GM12892 (cell line): Measurements from ENCODE around the gene ABCA3.

Source experiments
- POLR2A ChIP-seq: IDR thresholded peaks from 2 replicates; pipeline ENCODE4 v1.6.1; 2011; ENCODE audit warnings: low read depth, low read length, control low read depth
- POLR2AphosphoS5 ChIP-seq: IDR thresholded peaks from 2 replicates; pipeline ENCODE4 v1.6.1; 2011; ENCODE audit warnings: low read depth, low read length, control low read depth
- TAF1 ChIP-seq: IDR thresholded peaks from 2 replicates; pipeline ENCODE4 v1.6.1; 2011; ENCODE audit warnings: low read depth, mild to moderate bottlenecking, control low read depth, low read length, borderline replicate concordance

GRCh38 chr16:2250652-2251295, 89.8 kb downstream of the ABCA3 start:
- TF ChIP-seq POLR2A (no peak), TAF1 (no peak), POLR2AphosphoS5 (no peak)
